BJ (cell line): ENCODE data around the gene SLC13A5. TPM values are rescaled to one million over a fixed set of nuclear protein-coding genes. Genes with fewer than 3 reads are reported as not detected.
A peak's percentile ranks its signal among the peaks of the same experiment; 100 is the strongest.

ENCODE experiments used
- CTCF ChIA-PET: fragments of 350-600 bp; formaldehyde crosslinking; extraction: SDS; loops from one replicate; lab custom pipeline; 2021; ENCODE audit warnings: antibody characterized with exemption, inconsistent platforms; lab: Yijun Ruan, JAX
- POLR2A ChIA-PET: fragments of 300-600 bp; sonication (Branson Sonifier 250); formaldehyde crosslinking; extraction: SDS; loops from one replicate; lab custom pipeline; 2021; ENCODE audit warnings: antibody characterized with exemption; lab: Charles Lee
- DNase-seq: peaks from one replicate; pipeline ENCODE4 v3.0.0-alpha.2; 2011; ENCODE audit warnings: low read depth
- H3K27me3 ChIP-seq: 2 replicates; pipeline ENCODE4 v1.6.0; 2011; ENCODE audit warnings: low read length; ENCODE audit not compliant: control insufficient read depth, insufficient read depth
- H3K36me3 ChIP-seq: 2 replicates; pipeline ENCODE4 v1.5.1; 2011; ENCODE audit warnings: low read length; ENCODE audit not compliant: control insufficient read depth, insufficient read depth
- H3K4me3 ChIP-seq: 2 replicates; pipeline ENCODE4 v1.5.1; 2011; ENCODE audit warnings: low read depth, mild to moderate bottlenecking, control low read depth, low read length
- polyA plus RNA-seq: library from polyadenylated mRNA; depleted of rRNA; stranded (reverse); fragments of >200 nt; gene quantifications from 2 replicates; pipeline ENCODE4 v1.2.3, GENCODE V29; 2011
- TF ChIP-seq, protein P1 (sequence below): IDR thresholded peaks from 2 replicates; pipeline ENCODE4 v1.5.1; 2011; ENCODE audit warnings: low read depth, mild to moderate bottlenecking, control low read depth, inconsistent platforms, low read length, moderate library complexity; ENCODE audit not compliant: insufficient read depth

SLC13A5 gene
- polyA plus RNA-seq, 1 experiment = not detected

DNA sequence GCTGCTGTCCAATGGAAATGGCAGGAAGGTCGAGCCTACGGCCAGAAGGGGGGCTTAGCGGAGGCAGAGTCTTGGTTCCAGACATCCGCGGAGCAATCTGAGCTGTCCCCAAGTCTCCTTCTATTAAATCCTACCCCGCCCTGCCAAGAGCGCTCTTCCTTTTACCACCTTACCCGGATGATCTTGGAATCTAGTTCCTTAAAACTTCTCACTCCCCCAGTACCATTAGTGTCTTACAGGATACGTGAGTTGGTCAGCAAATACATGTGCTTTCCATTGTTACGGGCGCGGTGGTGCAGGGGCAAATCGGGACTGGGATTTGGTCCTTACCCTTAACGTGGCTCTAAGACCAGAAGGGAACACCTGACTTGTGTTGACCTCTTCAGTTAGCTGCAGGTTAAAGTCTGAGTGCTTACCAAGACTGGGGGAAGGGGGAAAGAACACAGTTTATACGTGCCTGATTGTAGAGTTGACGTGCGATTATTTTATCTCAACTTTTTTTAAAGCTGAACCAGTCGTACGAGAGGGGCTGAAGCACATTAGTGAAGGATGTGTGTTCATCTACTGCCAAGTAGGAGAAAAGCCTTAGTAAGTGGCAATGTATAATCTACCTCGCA is 71.8 kb downstream of the SLC13A5 start:
- ChIA-PET CTCF (interaction anchor here (1.0 to 1.1 kb wide), 3 partner anchors 9 to 278 kb away, joined by 3 to 4 read pairs (median 3); no protein-coding TSS in a partner anchor), POLR2A (no interaction called here)
- DNase-seq = no peak

DNA sequence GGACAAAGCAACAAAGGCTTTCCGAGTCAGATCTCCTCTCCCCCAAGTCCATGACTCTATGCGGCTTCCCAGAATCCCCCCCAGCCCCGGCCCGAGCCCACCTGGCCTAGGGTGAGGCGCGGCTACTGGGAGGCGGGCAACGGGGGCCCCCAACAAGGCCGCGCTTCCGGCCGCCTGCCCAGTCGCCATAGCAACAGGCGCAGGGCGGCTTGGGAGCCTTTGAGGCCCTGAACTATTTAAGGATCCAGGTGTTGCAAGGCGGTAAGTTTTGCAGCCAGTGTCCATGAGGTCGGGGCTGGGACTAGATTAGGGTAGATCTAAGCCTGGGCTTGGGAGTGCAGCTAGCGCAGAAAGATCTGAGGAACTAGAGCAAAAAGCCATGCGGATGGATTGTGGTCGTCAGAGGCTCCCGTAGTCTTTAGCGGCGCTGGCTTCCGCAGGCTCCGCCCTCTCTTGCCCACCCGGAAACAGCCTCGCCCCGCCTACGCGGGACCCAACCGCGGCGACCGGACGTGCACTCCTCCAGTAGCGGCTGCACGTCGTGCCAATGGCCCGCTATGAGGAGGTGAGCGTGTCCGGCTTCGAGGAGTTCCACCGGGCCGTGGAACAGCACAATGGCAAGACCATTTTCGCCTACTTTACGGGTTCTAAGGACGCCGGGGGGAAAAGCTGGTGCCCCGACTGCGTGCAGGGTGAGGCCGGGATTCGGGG is 72.5 kb downstream of the SLC13A5 start, which contains the start of the genes KIAA0753 and TXNDC17:
TSS of gene KIAA0753 (minus strand) at position 176 of the 711 bp plus-strand sequence. CDS start 5,608 bp downstream, outside the sequence.
TSS of gene TXNDC17 (plus strand) at position 525 of the 711 bp plus-strand sequence. CDS start at position 548, 23 bp downstream.
- ChIA-PET POLR2A (interaction anchor here (0.6 kb wide), 1 partner anchor 1909 kb away, joined by 4 read pairs; no protein-coding TSS in a partner anchor), CTCF (interaction anchor here (1.0 to 2.7 kb wide), 3 partner anchors 13 to 168 kb away, joined by 4 to 17 read pairs (median 4); no protein-coding TSS in a partner anchor)
- Histone ChIP-seq H3K36me3 (peaks cover 2% of the 10 kb centered on the region), H3K27me3 (no peaks in the 10 kb centered on the region), H3K4me3 (peak within 1 kb of the TSS; percentile 84)
- TF ChIP-seq, protein P1, sequence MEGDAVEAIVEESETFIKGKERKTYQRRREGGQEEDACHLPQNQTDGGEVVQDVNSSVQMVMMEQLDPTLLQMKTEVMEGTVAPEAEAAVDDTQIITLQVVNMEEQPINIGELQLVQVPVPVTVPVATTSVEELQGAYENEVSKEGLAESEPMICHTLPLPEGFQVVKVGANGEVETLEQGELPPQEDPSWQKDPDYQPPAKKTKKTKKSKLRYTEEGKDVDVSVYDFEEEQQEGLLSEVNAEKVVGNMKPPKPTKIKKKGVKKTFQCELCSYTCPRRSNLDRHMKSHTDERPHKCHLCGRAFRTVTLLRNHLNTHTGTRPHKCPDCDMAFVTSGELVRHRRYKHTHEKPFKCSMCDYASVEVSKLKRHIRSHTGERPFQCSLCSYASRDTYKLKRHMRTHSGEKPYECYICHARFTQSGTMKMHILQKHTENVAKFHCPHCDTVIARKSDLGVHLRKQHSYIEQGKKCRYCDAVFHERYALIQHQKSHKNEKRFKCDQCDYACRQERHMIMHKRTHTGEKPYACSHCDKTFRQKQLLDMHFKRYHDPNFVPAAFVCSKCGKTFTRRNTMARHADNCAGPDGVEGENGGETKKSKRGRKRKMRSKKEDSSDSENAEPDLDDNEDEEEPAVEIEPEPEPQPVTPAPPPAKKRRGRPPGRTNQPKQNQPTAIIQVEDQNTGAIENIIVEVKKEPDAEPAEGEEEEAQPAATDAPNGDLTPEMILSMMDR = no peak
- peak; percentile 63 for DNase-seq

More for the DNA sequence above, 71.8 kb downstream of the SLC13A5 start:
- Histone ChIP-seq H3K27me3 (no peaks in the 10 kb centered on the region), H3K4me3 (peak overlapping the region; percentile 84), H3K36me3 (peaks cover 2% of the 10 kb centered on the region)
- TF ChIP-seq, protein P1 = no peak

DNA sequence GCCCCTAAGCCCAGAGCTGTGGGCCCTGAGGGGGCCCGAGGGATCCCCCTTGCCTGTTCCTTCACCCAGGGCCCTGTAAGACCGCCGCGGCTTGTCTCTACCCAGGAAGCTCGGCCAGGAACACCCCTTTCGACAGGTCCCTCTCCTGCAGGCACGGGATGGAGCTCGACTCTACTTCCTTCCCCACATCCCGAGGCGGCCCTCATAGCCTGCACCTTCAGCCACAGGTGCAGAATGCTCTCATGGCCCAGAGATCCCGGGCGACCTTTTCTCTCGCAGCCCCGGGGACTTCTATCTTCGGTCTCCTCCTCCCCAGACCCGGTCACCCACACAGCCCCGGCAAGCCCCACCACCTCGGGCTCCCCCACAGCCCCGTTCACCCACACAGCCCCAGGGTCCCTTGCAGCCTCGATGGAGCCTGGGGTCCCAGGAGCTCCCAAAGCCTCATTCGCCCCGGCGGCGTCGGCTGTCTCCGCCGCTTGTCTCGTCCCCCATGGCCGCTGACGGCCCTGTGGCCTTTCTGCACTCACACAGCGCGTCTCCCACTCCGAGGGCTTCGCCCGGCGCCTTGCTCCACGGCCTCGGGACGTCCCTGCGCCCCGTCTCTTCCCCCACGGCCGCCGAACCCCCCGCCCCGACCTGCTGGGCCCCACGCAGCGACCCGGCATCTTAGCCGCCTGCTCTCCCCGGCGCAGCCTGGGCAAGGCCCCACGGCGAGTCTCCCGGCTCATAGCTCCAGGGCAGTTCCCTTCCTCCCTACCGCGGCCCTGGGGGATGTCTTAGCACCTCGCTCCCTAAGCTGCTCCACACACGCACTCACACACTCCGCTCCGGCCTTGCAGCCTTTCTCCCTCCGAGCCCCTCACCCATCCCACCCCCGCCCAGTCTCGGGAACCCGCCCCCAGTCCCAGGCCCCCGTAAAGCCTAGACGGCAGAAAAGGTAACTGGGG is 73.3 kb downstream of the SLC13A5 start:
- Histone ChIP-seq H3K27me3 (no peaks in the 10 kb centered on the region), H3K36me3 (peaks cover 2% of the 10 kb centered on the region), H3K4me3 (peak overlapping the region; percentile 84)
- ChIA-PET CTCF (interaction anchor here (1.2 to 2.7 kb wide), 3 partner anchors 12 to 167 kb away, joined by 3 to 17 read pairs (median 4); no protein-coding TSS in a partner anchor), POLR2A (interaction anchor here (0.6 kb wide), 1 partner anchor 1909 kb away, joined by 4 read pairs; no protein-coding TSS in a partner anchor)
- DNase-seq = no peak
- TF ChIP-seq, protein P1 = no peak

DNA sequence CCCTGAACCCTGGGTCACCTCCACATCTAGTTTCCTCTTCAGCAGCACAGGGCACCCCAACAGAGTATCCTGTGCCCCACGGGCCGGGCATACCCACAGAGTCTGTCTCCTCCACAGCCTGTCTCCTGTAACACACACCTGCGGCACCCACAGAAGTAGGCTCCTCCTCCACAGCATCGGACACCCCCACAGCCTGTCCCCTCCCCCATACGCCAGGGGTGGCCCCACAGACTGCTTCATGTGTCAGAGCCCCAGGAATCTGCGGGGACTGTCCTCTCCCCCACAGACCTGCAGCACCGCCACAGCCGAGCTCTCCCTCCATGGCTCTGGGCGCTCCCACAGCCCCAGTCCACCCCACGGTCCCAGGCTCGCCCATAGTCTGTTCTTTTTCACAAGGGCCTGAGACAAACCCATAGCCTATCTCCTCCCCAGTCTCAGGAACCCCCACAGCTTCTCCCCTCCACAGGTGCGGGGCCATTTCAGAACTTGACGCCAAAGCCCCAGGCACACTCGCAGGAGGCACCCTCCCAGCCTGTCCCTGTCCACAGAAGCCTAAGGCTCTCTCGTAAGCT is 74.1 kb downstream of the SLC13A5 start:
- TF ChIP-seq, protein P1 = no peak
- DNase-seq = no peak
- H3K36me3 ChIP-seq = peaks cover 2% of the 10 kb centered on the region
- no peaks in the 10 kb centered on the region for H3K27me3 ChIP-seq
- ChIA-PET CTCF (interaction anchor here (0.7 to 2.7 kb wide), 4 partner anchors 11 to 166 kb away, joined by 3 to 17 read pairs (median 4); no protein-coding TSS in a partner anchor), POLR2A (no interaction called here)
- H3K4me3 ChIP-seq = peak overlapping the region; percentile 84
